HUES48 (cell line): ENCODE data around the gene SMARCA1.

Experiments used
- H3K27ac ChIP-seq: one replicate; pipeline ENCODE4 v1.7.0; 2013; ENCODE audit warnings: low read depth, low read length, inconsistent platforms
- H3K27me3 ChIP-seq: 2 replicates; pipeline ENCODE4 v1.6.1; 2013; ENCODE audit warnings: mild to moderate bottlenecking, low read length; ENCODE audit not compliant: control insufficient read depth, insufficient read depth
- H3K36me3 ChIP-seq: 2 replicates; pipeline ENCODE4 v1.6.1; 2013; ENCODE audit warnings: low read length; ENCODE audit not compliant: control insufficient read depth, insufficient read depth
- H3K4me1 ChIP-seq: 2 replicates; pipeline ENCODE4 v1.6.1; 2013; ENCODE audit warnings: mild to moderate bottlenecking, low read length; ENCODE audit not compliant: control insufficient read depth, insufficient read depth
- H3K4me3 ChIP-seq: 2 replicates; pipeline ENCODE4 v1.5.1; 2013; ENCODE audit warnings: mild to moderate bottlenecking, low read depth, low read length
- H3K9ac ChIP-seq: 2 replicates; pipeline ENCODE4 v1.6.1; 2013; ENCODE audit warnings: mild to moderate bottlenecking, low read depth, low read length, moderate library complexity
- H3K9me3 ChIP-seq: 2 replicates; pipeline ENCODE4 v1.6.1; 2013; ENCODE audit warnings: low read length; ENCODE audit not compliant: control insufficient read depth, insufficient read depth

SMARCA1 gene

GRCh38 chrX:129530410-129530809, 7.1 kb upstream of the SMARCA1 start:
- H3K4me3 ChIP-seq, result no peak overlapping the region
- H3K9me3 ChIP-seq, result no peaks in the 10 kb centered on the region
- H3K36me3 ChIP-seq, result no peaks in the 10 kb centered on the region
- H3K27ac ChIP-seq, result no peak overlapping the region
- H3K27me3 ChIP-seq, result 0 out of 2 replicates have a peak, but pooled peaks cover 8% of the 10 kb centered on the region
- no peak overlapping the region for H3K9ac ChIP-seq
- H3K4me1 ChIP-seq, result no peaks in the 10 kb centered on the region

GRCh38 chrX:129529685-129530281, 6.5 kb upstream of the SMARCA1 start:
- 0 out of 2 replicates have a peak, but pooled peaks cover 8% of the 10 kb centered on the region for H3K27me3 ChIP-seq
- no peak overlapping the region for H3K9ac ChIP-seq
- H3K36me3 ChIP-seq, result no peaks in the 10 kb centered on the region
- H3K4me1 ChIP-seq, result no peaks in the 10 kb centered on the region
- H3K4me3 ChIP-seq, result no peak overlapping the region
- H3K9me3 ChIP-seq, result no peaks in the 10 kb centered on the region
- H3K27ac ChIP-seq, result no peak overlapping the region

GRCh38 chrX:129525896-129526295, 2.6 kb upstream of the SMARCA1 start:
- Histone ChIP-seq H3K27ac (no peak overlapping the region), H3K9me3 (no peaks in the 10 kb centered on the region), H3K36me3 (no peaks in the 10 kb centered on the region), H3K9ac (no peak overlapping the region), H3K4me1 (peaks cover 5% of the 10 kb centered on the region), H3K27me3 (0 out of 2 replicates have a peak, but pooled peaks cover 5% of the 10 kb centered on the region), H3K4me3 (no peak overlapping the region)

GRCh38 chrX:129525162-129525561, 1.9 kb upstream of the SMARCA1 start:
- Histone ChIP-seq H3K27ac (no peak overlapping the region), H3K9ac (no peak overlapping the region), H3K4me3 (no peak overlapping the region), H3K9me3 (no peaks in the 10 kb centered on the region), H3K27me3 (0 out of 2 replicates have a peak, but pooled peaks cover 5% of the 10 kb centered on the region), H3K36me3 (no peaks in the 10 kb centered on the region), H3K4me1 (peaks cover 5% of the 10 kb centered on the region)

- Histone ChIP-seq H3K36me3 (no peaks in the 10 kb centered on the region), H3K9me3 (no peaks in the 10 kb centered on the region), H3K4me3 (peak overlapping the region; percentile 97), H3K9ac (no peak overlapping the region; the same call in 1 of the 2 replicates), H3K4me1 (peaks cover 5% of the 10 kb centered on the region), H3K27ac (no peak overlapping the region), H3K27me3 (0 out of 2 replicates have a peak, but pooled peaks cover 5% of the 10 kb centered on the region)
These were observed 1.1 kb upstream of the SMARCA1 start for GRCh38 chrX:129524250-129524850.

- peak overlapping the region; percentile 94 for H3K27ac ChIP-seq
These were observed 859 bp downstream of the SMARCA1 start for GRCh38 chrX:129522184-129523078.

GRCh38 chrX:129520151-129520550, 3.1 kb downstream of the SMARCA1 start:
- H3K27ac ChIP-seq, result no peak overlapping the region
- no peak overlapping the region for H3K9ac ChIP-seq
- H3K9me3 ChIP-seq, result no peaks in the 10 kb centered on the region
- H3K27me3 ChIP-seq, result 0 out of 2 replicates have a peak, but pooled peaks cover 8% of the 10 kb centered on the region
- H3K4me1 ChIP-seq, result peaks cover 15% of the 10 kb centered on the region
- 0 out of 2 replicates have a peak overlapping the region, but pooled peaks have one; percentile 4 for H3K4me3 ChIP-seq
- H3K36me3 ChIP-seq, result peaks cover 18% of the 10 kb centered on the region

More at GRCh38 chrX:129522184-129523078, 859 bp downstream of the SMARCA1 start:
- peak overlapping the region; percentile 97 for H3K4me3 ChIP-seq
- H3K27me3 ChIP-seq, result 0 out of 2 replicates have a peak, but pooled peaks cover 5% of the 10 kb centered on the region
- peaks cover 10% of the 10 kb centered on the region for H3K4me1 ChIP-seq
- 0 out of 2 replicates have a peak, but pooled peaks cover 2% of the 10 kb centered on the region for H3K36me3 ChIP-seq
- H3K9ac ChIP-seq, result peak overlapping the region; percentile 90
- no peaks in the 10 kb centered on the region for H3K9me3 ChIP-seq

- Histone ChIP-seq H3K4me1 (peaks cover 10% of the 10 kb centered on the region), H3K27me3 (0 out of 2 replicates have a peak, but pooled peaks cover 2% of the 10 kb centered on the region), H3K27ac (no peak overlapping the region), H3K9me3 (no peaks in the 10 kb centered on the region), H3K36me3 (peaks cover 51% of the 10 kb centered on the region), H3K9ac (no peak overlapping the region), H3K4me3 (no peak overlapping the region)
These were observed 6.9 kb downstream of the SMARCA1 start for GRCh38 chrX:129516402-129516801.

- no peak overlapping the region for H3K4me3 ChIP-seq
- H3K27ac ChIP-seq, result no peak overlapping the region
- no peak overlapping the region for H3K9ac ChIP-seq
- H3K9me3 ChIP-seq, result no peaks in the 10 kb centered on the region
- H3K4me1 ChIP-seq, result peaks cover 5% of the 10 kb centered on the region
- 0 out of 2 replicates have a peak, but pooled peaks cover 2% of the 10 kb centered on the region for H3K27me3 ChIP-seq
- H3K36me3 ChIP-seq, result peaks cover 88% of the 10 kb centered on the region
These were observed 10.9 kb downstream of the SMARCA1 start for GRCh38 chrX:129512409-129512808.

GRCh38 chrX:129511689-129512088, 11.6 kb downstream of the SMARCA1 start:
- Histone ChIP-seq H3K27me3 (0 out of 2 replicates have a peak, but pooled peaks cover 2% of the 10 kb centered on the region), H3K4me3 (no peak overlapping the region), H3K9me3 (no peaks in the 10 kb centered on the region), H3K4me1 (peaks cover 5% of the 10 kb centered on the region), H3K27ac (no peak overlapping the region), H3K9ac (no peak overlapping the region), H3K36me3 (peaks cover 95% of the 10 kb centered on the region)
